Anterior cingulate cortex (tissue), 58 donors: ENCODE measurements around the gene EFR3B.

Source experiments
- DNase-seq, 58 donors: peaks; one replicate each; lab custom pipeline; 2025; lab: John Stamatoyannopoulos, UW

Gene EFR3B

DNA sequence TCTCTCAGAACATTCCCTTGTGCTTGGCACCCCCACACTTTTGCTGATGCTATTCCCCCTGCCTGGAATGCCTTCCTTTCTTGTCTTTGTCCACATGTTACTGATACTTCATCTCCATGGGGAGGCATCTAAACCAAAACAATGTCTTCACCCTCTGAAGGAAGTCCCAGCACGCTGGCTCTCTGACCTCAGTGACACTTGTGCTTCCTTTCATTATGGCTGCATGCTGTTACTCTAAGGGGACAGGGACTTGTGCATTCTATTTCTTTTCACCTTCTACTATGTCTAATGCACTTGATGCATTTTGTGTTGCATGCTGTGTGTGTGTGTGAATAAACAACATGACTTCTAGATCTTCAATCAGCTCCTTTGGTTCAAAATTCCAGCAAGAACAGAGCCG, 24.6 kb downstream of the EFR3B start:
- DNase-seq, result no peak

DNA sequence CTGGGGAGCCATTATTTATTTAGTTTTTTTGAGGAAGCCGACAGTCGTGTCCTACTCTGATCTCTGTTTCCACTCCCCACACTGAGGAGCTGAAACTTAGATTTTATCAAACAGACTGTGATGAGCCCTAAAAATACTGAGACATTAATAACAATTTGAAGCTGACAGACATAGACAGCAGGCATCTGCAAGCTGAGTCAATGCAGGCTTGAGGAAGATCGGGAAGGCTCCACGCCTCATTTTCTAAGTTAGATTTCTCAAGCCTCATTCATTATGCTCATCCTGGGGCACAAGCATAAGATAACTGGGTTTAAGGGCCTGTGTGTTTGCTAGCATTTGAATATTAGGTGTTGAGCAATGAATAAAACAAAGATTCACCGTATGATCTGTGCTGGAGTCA, 26.3 kb downstream of the EFR3B start:
- DNase-seq, result peak in 1 of 58 donors; percentile 22

DNA sequence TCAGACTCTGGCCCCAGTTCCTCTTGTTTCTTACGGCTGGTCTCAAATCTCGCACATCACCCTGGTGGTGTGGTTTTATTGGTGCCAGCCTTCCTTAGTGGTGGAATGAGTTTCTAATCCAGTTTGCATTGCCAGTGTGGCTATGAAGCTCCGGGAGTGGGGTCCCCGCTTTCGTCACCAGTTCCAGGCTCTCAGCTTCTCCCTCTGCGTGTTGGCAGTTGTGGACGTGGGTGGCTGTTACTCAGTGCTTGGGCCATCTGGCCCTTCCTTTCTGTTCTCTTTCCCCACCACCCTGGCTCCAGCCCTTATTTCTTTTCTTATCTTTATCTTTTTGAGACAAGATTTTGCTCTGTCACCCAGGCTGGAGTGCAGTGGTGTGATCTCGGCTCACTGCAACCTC, 30.1 kb downstream of the EFR3B start:
- DNase-seq, result peak in 23 of 58 donors; percentile 16 to 72 (median 42)

GRCh38 chr2:25072606-25073005, 30.7 kb downstream of the EFR3B start:
- no peak for DNase-seq

- no peak for DNase-seq
Measured at GRCh38 chr2:25073025-25073424, 31.1 kb downstream of the EFR3B start.

DNA sequence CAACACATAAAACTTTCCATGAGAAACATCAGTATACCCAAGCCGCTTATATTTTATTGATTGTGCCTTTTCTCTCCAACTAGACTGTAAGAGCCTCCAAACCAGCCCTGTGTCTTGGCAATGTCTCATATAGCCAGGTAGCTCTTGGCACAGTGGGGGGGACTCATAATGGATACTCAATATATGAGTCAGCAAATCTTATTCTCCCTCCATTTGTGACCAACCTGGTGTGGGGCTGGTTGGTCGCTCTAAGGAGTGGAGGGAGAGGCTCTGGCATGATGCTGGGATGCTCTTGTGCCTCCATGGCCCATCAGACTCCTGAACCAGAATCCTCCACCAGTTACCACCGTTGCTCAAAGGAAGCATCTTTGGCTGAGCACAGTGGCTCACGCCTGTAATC, 32.0 kb downstream of the EFR3B start:
- no peak for DNase-seq

DNA sequence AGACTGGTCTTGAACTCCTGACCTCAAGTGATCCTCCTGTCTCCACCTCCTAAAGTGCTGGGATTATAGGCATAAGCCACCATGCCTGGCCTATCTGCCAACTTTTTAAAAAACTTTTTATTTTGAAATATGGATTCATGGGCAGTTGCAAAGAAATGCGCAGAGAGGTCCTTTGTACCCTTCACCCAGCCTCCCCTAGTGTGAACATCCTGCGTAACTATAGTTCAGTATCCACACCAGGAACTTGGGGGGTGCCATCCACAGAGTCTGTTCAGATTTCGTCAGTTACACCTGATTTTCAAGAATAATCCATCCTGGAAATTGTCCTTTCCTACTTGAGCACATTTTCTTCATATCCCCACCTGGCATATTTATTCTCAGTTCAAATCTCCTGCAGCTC, 33.0 kb downstream of the EFR3B start:
- DNase-seq, result no peak

DNA sequence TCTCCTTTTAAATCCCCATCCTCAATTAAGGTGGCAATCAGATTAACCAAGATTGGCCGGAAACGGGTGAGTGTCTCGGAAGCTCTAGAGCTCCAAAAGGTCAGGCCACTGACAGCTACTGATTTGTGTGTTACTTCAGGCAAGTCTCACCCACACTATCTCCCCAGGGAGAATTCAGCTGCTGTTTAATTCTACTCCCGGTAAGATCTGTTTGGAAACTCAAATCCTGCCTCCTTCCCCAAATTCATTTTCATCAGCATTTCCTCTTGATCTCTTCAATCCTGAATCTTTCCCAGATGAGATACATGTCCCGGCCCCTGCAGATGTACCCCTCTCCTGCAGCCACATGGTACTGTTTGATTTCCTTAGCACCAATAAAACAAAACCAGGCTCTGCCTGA, 34.9 kb downstream of the EFR3B start:
- no peak for DNase-seq

DNA sequence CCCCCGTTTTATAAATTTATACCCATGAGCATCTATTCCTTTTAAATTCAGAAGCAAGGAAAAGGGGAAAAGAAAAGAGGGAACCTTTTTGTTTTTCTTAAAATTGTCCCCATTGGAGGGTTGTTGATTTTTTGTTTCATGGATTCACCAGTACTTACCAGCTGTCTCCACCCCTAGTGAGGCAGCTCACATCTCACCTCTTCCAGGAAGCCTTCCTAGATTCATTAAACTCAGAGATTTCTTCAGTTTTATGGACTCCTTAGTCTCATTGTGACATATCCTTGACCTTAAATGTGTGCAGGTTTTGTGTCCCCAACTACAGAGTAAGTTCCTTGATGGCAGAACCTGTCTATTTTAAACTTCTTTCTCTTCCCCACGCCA, 35.9 kb downstream of the EFR3B start:
- no peak for DNase-seq

DNA sequence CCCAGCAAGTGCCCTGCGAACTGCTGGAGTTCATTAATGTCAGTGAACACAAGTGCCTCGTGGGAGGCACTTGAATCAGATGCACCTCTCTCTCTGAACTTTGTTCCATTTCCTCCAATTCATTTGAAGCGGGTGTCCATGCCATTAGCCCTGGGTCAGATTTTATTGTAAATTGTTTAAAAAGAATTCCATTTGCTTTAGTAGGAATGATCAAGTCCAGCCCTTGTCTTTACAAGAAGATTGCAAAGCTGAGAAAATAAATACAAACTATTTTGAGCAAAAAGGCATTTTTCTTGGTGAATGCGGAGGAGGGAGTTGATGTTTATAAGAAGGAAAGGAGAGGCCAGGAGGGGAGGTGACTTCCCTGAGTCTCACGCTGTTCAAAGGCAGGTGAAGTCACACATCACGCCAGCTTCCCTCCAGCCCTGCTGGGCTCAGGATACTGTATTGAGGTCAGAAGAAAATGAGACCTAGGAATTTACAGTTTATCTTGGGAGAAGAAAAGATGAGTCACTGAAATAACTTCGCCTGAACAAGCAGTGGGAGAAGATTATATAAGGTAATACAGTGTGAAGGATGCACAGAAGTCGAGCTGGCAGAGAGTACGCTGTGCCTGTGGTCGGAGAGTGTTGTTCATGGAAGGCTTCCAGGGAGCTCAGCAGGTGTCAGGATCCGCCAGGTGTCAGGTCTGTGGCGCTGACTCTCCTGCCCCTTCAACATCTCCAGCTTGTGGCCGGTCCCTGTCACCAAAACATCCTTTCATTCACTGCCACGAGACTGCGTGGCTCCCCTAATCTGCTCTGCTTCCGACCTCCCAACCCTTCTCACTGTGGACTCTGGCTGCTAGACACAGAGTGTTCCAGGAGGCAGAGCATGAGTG, 36.5 kb downstream of the EFR3B start:
- peak in 2 of 58 donors; percentile 19 to 33 for DNase-seq

- DNase-seq, result no peak
Measured at GRCh38 chr2:25079050-25079635, 37.3 kb downstream of the EFR3B start.

DNA sequence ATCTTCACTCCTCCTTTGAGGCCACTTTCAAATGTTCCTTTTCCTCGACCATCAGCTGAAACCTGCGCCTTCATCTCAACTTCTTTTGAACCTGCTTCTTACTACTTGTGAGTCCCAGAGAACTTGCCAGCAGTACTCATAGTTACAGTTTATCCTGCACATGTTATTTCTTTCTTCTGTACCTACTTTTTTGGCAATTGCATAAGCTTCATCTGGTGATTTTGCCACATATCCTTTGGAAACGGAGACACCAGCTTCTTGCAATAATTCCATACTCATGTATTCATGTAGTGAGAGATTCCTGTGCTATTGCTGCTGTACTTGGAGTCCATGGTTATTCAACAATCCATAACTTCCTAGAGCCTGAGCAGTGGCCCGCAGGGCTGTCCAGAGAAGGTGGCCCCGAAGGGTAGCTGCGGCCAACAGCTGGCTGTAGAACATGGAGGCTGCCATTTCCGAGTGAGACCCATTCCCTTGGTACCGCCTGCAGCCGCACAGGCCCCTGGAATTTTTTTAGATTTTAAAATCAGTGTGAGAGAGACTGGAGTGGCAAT, 39.4 kb downstream of the EFR3B start:
- DNase-seq, result peak in 1 of 58 donors; percentile 21

GRCh38 chr2:25082002-25082622, 40.2 kb downstream of the EFR3B start:
- DNase-seq, result no peak

DNA sequence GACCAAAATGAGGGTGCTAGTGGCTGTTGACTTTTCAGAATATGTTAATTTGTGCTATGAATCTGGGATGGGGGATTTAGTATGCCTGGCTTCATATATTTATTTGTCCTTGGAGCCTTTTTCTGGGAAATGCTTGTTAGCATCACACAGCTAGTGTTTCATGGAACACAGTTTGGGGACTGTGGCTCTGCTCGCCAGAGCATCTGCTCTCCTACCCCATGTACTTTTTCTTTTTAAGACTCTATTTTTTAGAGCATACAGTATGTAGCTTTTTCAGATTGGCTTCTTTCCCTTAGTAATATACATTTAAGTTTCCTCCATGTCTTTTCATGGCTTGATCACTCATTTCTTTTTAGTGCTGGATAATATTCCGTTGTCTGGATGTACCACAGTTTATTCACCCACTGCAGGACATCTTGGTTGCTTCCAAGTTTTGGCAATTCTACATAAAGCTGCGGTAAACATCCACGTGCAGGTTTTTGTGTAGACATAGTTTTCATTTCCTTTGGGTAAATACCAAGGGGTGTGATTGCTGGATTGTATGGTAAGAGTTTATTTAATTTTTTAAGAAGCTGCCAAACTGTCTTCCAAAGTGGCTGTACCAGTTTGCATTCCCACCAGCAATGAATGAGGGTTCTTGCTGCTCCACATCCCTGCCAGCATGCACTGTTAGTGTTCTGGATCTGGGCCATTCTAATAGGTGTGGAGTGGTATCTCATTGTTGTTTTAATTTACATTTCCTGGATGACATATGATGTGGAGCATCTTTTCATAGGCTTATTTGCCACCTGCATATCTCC, 44.1 kb downstream of the EFR3B start:
- no peak for DNase-seq

DNA sequence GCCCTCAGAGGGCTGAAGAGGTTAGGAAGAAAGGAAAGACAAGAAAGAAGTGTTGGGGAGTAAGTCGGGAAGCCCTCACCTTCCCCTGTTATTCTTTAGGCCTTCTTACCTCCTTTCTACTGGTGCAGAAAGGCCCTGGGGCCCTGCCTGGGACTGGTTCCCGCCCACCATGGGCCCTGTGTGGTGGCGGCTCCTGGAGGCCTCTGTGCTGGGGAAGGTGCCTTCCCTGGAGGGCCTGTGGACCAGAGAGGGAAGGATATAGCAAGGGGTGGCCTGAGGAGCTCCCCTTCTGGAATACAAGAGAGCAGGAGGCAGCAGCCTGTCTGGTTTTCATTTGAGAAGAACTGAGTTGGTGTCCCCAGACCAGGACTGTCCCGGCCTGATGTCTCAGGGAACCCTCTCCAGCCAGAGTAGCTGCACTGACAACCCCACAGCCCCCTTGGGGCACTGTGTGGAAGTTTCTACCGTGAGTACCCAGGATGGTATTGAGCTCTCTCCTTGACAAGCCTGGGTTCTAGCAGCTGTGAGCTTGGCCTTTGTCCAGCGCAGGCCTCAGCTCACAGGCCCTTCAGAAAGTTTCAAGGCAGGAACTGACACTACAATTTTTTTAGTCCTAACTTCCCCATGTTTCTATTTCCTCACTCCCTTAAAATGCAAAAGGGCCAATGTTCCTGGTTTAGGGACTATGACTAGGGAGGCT, 47.1 kb downstream of the EFR3B start:
- DNase-seq, result no peak

DNA sequence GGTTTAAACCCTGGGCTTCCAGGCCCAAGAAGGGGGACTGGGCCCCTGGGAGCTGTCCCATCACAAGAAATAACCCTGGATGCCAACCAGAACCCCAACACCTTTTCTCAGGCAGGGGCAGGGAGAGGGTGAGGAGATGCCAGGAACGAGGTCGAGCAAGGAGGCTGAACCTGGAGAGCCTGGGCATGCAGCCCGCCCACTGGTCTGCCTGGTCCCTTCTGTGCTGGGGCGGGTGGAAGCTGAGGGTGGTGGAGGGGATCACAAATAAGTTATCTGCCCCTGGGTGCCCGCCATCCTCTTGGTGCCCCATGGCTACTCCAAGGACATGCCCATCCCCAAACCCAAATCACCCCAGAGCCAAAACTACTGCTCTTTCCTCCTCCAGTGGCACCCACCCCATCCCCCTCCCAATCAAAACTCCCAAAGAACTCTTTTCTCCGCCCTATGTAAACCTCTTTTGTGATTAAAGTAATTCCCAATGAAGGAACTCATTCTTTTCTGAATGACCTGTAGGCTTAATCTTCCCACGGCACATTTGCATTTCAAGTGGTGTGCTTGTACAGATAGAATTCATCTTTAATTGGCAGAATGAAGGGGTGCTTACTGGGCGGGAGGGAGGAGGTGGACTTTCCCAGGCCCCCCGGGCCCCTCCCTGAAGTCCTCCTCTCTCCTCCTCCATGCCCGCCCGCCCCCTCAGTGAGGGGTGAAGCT, 47.9 kb downstream of the EFR3B start:
- DNase-seq, result peak in 4 of 58 donors; percentile 10 to 69 (median 30)

DNA sequence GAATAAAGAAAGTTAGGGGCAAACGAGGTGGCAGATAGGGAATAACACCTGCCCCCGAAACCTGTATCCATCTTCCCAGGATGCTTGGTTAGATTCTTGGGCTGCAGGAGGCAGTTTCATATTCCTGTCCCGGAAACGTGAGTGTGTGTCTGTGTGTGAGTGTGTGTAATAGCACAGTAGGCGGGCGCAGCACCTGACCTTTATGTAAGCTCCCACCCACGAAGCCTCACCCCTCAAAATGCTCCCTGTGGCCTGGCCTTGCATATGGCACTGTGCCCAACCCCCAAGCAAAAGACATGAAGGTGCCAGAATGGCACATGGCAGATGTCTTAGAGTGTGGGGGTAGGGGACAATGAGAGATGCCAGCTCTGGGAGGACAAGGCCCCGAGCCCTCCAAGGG, 48.9 kb downstream of the EFR3B start:
- no peak for DNase-seq

GRCh38 chr2:25091265-25091664, 49.4 kb downstream of the EFR3B start:
- no peak for DNase-seq

DNA sequence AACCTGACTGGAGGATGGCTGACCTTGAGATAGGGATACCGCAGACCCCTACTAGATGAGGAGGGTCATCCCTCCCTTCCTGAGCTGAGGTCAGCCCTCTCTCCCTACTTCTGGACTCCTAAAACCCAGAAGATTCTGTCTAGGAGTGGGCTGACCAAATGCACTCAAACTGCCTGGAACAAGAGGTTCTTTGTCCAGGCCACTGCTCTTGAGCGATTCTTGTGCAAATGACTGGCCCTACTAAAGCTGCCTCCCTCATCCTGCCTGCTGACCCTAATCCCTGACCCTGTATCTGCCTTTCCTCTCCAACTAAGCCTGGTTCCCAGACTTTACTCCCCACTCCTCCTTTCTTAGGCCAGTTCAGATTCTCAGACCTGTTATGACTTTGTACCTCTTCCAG, 56.2 kb downstream of the EFR3B start:
- DNase-seq, result peak in 5 of 58 donors; percentile 15 to 34 (median 18)
